Esophagus squamous epithelium (tissue), 4 donors: ENCODE data around the gene ATP6V0D1.

Experiments
- CTCF ChIP-seq, 6 experiments: fragments of 450-650 bp in 4 of 6; fragments of 200-600 bp in 2 of 6; sonication (generic) in 2 of 6; IDR thresholded peaks; one replicate each; pipeline ENCODE4 v1.5.1; 2016 to 2019; ENCODE audit warnings: antibody characterized with exemption in 6 of 6, mild to moderate bottlenecking in 4 of 6, moderate library complexity in 4 of 6
- POLR2A ChIP-seq, 4 donors: fragments of 450-650 bp; IDR thresholded peaks; one replicate each; pipeline ENCODE4 v1.6.1; 2017; ENCODE audit warnings: antibody characterized with exemption in 4 of 4, mild to moderate bottlenecking in 4 of 4, moderate library complexity in 3 of 4

- TF ChIP-seq POLR2A (IDR thresholded peaks at IDR 0.05) (no peak), CTCF (IDR thresholded peaks at IDR 0.05) (no peak)
Observed at GRCh38 chr16:67407788-67408452, 73.0 kb downstream of the ATP6V0D1 start.
